NCI-H1930 (cell line): ENCODE data around the gene KRT32.
A peak's percentile ranks its signal among the peaks of the same experiment; 100 is the strongest.

Experiments used
- DNase-seq, 2 experiments: peaks; one replicate each; lab custom pipeline; 2025; lab: John Stamatoyannopoulos, UW

The KRT32 gene

DNA sequence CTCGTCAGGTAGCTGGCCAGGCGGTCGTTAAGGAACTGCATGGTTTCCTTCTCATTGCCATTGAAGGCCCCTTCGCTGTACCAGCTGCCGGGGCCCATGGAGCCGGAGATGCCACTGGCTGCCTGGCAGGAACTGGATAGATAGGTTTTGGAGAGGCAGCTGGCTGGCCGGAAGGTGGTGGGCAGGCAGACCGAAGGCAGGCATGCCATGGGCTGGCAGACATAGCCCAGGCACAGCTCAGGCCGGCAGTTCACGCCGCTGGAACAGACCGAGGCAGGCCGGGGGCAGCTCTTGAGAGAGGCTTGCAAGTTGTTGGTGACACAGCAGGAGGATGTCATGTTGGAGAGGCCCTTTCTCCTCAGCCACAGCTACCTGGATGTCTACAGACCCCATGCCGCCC, at the start of gene KRT32:
KRT32 (minus strand) TSS at position 399 of the 400 bp plus-strand sequence; CDS start at position 338, 61 bp downstream.
- DNase-seq, result no peak

GRCh38 chr17:41516830-41517283, 49.7 kb upstream of the KRT32 start:
- no peak for DNase-seq

- no peak for DNase-seq
Measured at GRCh38 chr17:41516147-41516829, 49.1 kb upstream of the KRT32 start.

GRCh38 chr17:41513168-41513547, 46.0 kb upstream of the KRT32 start:
- DNase-seq, result no peak

- DNase-seq, result no peak
Measured at GRCh38 chr17:41512546-41513167, 45.5 kb upstream of the KRT32 start.

- no peak for DNase-seq
Measured at GRCh38 chr17:41511716-41512115, 44.5 kb upstream of the KRT32 start.

DNA sequence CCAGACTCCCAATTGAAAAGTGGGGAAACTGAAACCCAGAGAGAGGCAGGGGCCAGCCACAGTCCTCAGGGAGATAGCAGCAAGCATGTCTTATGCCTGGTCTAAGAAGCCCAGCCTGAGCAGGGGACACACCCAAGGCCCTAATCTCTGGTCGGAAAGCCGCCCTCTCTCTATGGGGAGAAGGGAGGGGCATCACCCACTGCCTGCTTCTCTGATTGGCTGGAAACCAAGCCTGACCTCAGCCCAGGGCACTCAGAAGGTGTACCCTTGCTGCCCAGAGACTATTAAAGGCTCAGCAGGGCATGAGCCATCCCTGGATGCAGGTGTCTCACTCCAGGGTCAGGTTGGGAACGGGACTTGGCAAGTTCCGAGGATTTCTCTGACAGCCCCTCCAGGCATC, 43.9 kb upstream of the KRT32 start:
- no peak for DNase-seq

GRCh38 chr17:41510251-41511065, 43.3 kb upstream of the KRT32 start:
- DNase-seq, result no peak

DNA sequence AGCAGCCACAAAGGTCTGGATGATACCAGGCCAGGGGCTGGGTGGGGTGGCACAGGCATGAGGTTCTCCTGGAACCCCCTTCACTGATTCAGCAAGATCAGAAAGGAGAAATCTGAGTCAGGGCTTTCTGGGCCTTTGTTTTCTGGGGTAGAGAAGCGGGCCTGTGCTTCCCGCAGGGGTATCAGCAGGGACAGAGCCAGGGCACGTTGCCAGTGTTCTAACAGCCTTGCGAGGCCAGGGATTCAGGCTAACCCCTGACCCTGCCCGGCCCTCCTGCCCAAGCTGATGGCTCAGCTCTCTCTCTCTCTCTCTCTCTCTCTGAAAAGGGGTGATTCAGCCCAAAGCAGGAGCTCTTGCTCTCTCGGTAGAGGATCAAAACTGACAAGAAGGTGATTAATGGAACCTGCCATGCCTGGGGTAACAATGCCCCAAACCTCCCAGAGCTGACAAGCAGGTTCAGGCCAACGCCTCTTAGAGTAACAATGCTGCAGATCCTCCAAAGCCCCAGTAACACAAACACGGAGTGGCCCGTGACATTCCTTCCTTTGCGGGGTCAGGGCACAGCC, 40.2 kb upstream of the KRT32 start:
- DNase-seq, result no peak

- DNase-seq, result no peak
Measured at GRCh38 chr17:41505809-41506767, 38.9 kb upstream of the KRT32 start.

- DNase-seq, result no peak
Measured at GRCh38 chr17:41505007-41505808, 38.0 kb upstream of the KRT32 start, which contains the start of gene KRT13. KRT13 (minus strand) TSS chr17:41505612; CDS start chr17:41505550, 62 bp downstream.

- no peak for DNase-seq
Measured at GRCh38 chr17:41504246-41504977, 37.2 kb upstream of the KRT32 start.

DNA sequence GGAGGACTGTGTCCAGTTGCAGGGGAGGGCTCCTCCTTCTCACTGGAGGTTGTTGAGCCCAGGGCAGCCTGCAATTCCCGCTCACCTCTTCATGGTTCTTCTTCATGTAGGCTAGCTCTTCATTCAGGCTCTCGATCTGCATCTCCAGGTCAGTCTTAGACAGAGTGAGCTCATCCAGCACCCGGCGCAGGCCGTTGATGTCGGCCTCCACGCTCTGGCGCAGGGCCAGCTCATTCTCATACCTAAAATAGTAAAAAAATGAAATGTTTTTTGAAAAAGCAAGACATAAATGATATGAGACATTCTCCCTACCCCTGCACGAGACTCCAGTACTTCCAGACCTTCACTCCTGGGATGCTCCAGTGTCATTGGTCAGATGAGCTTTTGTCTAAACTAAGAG, 36.0 kb upstream of the KRT32 start:
- DNase-seq, result no peak

GRCh38 chr17:41500131-41500911, 33.1 kb upstream of the KRT32 start:
- no peak for DNase-seq

DNA sequence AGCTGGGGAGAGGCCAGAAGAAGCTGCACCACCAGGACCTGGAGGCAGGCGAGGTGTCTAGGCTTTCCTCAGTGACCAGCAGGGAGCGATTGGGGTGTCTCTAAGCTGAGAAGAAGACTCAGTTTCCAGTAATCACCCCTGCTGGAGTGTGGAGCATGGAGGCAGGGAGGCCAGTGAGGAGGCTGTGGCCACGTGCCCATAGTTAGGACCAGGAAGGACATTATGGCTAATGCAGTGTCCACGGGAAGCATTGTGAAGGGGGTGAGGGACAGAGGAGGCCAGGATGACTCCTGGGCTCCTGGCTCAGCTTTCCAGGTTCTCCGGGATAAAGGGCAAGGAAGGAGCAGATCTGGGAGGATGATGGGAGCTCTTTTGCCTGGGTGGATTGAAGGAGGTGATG, 32.5 kb upstream of the KRT32 start:
- no peak for DNase-seq

GRCh38 chr17:41498276-41498675, 31.1 kb upstream of the KRT32 start:
- DNase-seq, result no peak

DNA sequence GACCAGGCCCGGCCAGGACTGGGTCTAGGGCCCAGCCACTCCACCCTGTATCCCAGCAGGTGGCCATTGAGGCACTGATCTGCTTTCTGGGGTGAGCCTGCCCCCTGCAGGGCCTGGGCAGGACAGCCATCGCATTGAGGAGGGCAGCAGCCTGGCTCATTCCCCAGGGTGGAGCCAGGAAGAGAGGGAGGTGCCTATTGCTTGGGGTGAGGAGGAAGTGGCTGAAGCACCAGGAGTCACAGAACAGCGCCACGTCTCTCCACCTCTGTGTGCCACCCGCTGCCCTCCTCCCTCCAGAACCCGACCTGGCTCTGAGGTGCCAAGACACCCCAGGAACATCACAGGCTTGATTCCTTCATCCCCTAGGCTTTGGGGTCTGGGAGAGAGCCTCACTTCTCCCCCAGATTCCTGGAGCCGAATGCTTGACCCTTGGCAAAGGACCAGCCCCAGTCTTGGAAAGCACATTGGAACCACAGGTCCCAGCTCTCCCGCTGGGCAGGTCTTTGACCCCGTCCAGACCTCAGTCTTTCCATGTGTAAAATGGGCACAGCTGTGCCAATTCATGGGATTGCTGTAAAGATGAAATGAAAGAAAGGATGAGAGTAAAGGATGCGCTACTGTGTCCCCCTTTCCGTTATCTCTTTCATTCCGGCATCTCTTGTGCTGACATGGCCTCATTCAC, 29.8 kb upstream of the KRT32 start:
- peak in 1 of 2 experiments; percentile 13 for DNase-seq

DNA sequence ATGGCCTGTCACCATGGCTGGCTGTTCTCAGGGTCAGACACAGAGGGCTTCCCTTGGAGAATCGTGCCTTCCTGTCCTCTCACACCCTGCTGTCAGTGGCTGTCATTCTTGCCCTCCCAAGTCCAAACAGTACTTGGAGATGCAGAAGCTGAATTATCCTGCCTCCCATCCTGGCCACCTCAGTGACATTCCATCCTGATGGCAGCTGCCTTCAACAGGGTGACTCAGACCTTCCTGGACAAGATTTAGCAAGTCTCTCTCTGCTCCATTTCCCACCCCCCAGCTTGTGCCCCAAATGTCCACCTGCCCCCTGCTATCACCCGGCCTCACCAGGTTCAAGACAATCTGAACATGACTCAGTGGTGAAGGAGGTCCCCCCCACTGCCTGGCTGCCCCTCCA, 27.3 kb upstream of the KRT32 start:
- no peak for DNase-seq
